HEK293 (cell line): Measurements from ENCODE around the gene PARP1.

Source experiments
- CTCF ChIA-PET: fragments of 350-600 bp; formaldehyde crosslinking; extraction: SDS; loops from one replicate; lab custom pipeline; 2021; ENCODE audit warnings: antibody characterized with exemption; lab: Yijun Ruan, JAX
- POLR2A ChIA-PET: fragments of 300-600 bp; formaldehyde crosslinking; extraction: SDS; loops from one replicate; lab custom pipeline; 2020; ENCODE audit warnings: antibody characterized with exemption, inconsistent platforms; lab: Yijun Ruan, JAX
- H3K27ac ChIP-seq: fragments of 200-500 bp; sonication (Bioruptor generic); 2 replicates; pipeline ENCODE4 v1.5.1; 2014; ENCODE audit warnings: low read depth, low read length, control low read depth, inconsistent platforms; ENCODE audit errors: extremely low read depth
- H3K36me3 ChIP-seq, 2 experiments: fragments of 200-500 bp in 1 of 2; sonication (Bioruptor generic) in 1 of 2; 1 replicate in 1 of 2; 2 replicates in 1 of 2; pipeline ENCODE4 v1.5.1; 2014 to 2017; ENCODE audit warnings: inconsistent platforms in 2 of 2, low read length in 2 of 2; ENCODE audit not compliant: control insufficient read depth in 2 of 2, insufficient read depth in 1 of 2
- H3K4me1 ChIP-seq: fragments of 200-500 bp; sonication (Bioruptor generic); 2 replicates; pipeline ENCODE4 v1.5.1; 2014; ENCODE audit warnings: mild to moderate bottlenecking, low read length, inconsistent platforms; ENCODE audit not compliant: control insufficient read depth, insufficient read depth
- H3K4me3 ChIP-seq: 2 replicates; pipeline ENCODE4 v1.5.1; 2011; ENCODE audit warnings: low read depth, mild to moderate bottlenecking, control low read depth, low read length, moderate library complexity
- H3K9me3 ChIP-seq: fragments of 200-500 bp; sonication (Bioruptor generic); 2 replicates; pipeline ENCODE4 v1.5.1; 2014; ENCODE audit warnings: low read depth, low read length, inconsistent platforms; ENCODE audit not compliant: control insufficient read depth, insufficient read depth
- EGR2 ChIP-seq: fragments of 450-650 bp; formaldehyde crosslinking; IDR thresholded peaks from 2 replicates; pipeline ENCODE4 v1.5.1; 2016; ENCODE audit warnings: low read depth, missing biosample characterization, missing genetic modification characterization
- GLI4 ChIP-seq: fragments of 450-650 bp; formaldehyde crosslinking; IDR thresholded peaks from 2 replicates; pipeline ENCODE4 v1.5.1; 2016; ENCODE audit warnings: missing biosample characterization, missing genetic modification characterization
- GLIS2 ChIP-seq: fragments of 450-650 bp; formaldehyde crosslinking; IDR thresholded peaks from 2 replicates; pipeline ENCODE4 v1.5.1; 2016; ENCODE audit warnings: missing biosample characterization, missing genetic modification characterization
- KLF16 ChIP-seq: fragments of 450-650 bp; formaldehyde crosslinking; IDR thresholded peaks from 2 replicates; pipeline ENCODE4 v1.5.1; 2017; ENCODE audit warnings: missing biosample characterization, missing genetic modification characterization
- KLF8 ChIP-seq: fragments of 450-650 bp; formaldehyde crosslinking; IDR thresholded peaks from 2 replicates; pipeline ENCODE4 v1.5.1; 2016; ENCODE audit warnings: missing biosample characterization, missing genetic modification characterization
- PRDM1 ChIP-seq: fragments of 450-650 bp; formaldehyde crosslinking; IDR thresholded peaks from 2 replicates; pipeline ENCODE4; 2016; ENCODE audit warnings: missing biosample characterization, missing genetic modification characterization
- REPIN1 ChIP-seq: fragments of 450-650 bp; formaldehyde crosslinking; IDR thresholded peaks from 2 replicates; pipeline ENCODE4 v1.5.1; 2017; ENCODE audit warnings: missing biosample characterization, missing genetic modification characterization, low read depth
- SCRT2 ChIP-seq: fragments of 450-650 bp; formaldehyde crosslinking; IDR thresholded peaks from 2 replicates; pipeline ENCODE4 v1.5.1; 2016; ENCODE audit warnings: missing biosample characterization, missing genetic modification characterization
- SP2 ChIP-seq: fragments of 450-650 bp; formaldehyde crosslinking; IDR thresholded peaks from 2 replicates; pipeline ENCODE4 v1.5.1; 2016; ENCODE audit warnings: missing biosample characterization, missing genetic modification characterization
- TRIM28 ChIP-seq: IDR thresholded peaks from 2 replicates; pipeline ENCODE4 v1.6.1; 2011; ENCODE audit warnings: low read length, control low read depth, borderline replicate concordance
- YY2 ChIP-seq: fragments of 450-650 bp; formaldehyde crosslinking; IDR thresholded peaks from 2 replicates; pipeline ENCODE4 v1.5.1; 2016; ENCODE audit warnings: missing biosample characterization, missing genetic modification characterization
- ZBTB7A ChIP-seq: fragments of 450-650 bp; formaldehyde crosslinking; IDR thresholded peaks from 2 replicates; pipeline ENCODE4 v1.5.1; 2016; ENCODE audit warnings: low read depth, missing biosample characterization, missing genetic modification characterization
- ZFHX2 ChIP-seq: fragments of 450-650 bp; formaldehyde crosslinking; conservative IDR thresholded peaks from 2 replicates; pipeline ENCODE4 v1.5.1; 2016; ENCODE audit warnings: missing biosample characterization, missing genetic modification characterization
- ZNF121 ChIP-seq: fragments of 450-650 bp; formaldehyde crosslinking; IDR thresholded peaks from 2 replicates; pipeline ENCODE4 v1.5.1; 2016; ENCODE audit warnings: missing biosample characterization, missing genetic modification characterization
- ZNF133 ChIP-seq: fragments of 450-650 bp; formaldehyde crosslinking; IDR thresholded peaks from 2 replicates; pipeline ENCODE4 v1.5.1; 2016; ENCODE audit warnings: missing biosample characterization, missing genetic modification characterization
- ZNF146 ChIP-seq: fragments of 450-650 bp; formaldehyde crosslinking; IDR thresholded peaks from 2 replicates; pipeline ENCODE4 v1.5.1; 2016; ENCODE audit warnings: missing biosample characterization, missing genetic modification characterization
- ZNF157 ChIP-seq: fragments of 450-650 bp; formaldehyde crosslinking; IDR thresholded peaks from 2 replicates; pipeline ENCODE4 v1.5.1; 2016; ENCODE audit warnings: missing biosample characterization, missing genetic modification characterization
- ZNF184 ChIP-seq: fragments of 450-650 bp; IDR thresholded peaks from 2 replicates; pipeline ENCODE4 v1.5.1; 2018; ENCODE audit warnings: missing biosample characterization, mild to moderate bottlenecking, missing genetic modification characterization
- ZNF23 ChIP-seq: fragments of 450-650 bp; formaldehyde crosslinking; IDR thresholded peaks from 2 replicates; pipeline ENCODE4 v1.5.1; 2016; ENCODE audit warnings: missing biosample characterization, missing genetic modification characterization, borderline replicate concordance
- ZNF350 ChIP-seq: fragments of 450-650 bp; formaldehyde crosslinking; IDR thresholded peaks from 2 replicates; pipeline ENCODE4 v1.5.0; 2017; ENCODE audit warnings: missing biosample characterization, mild to moderate bottlenecking, missing genetic modification characterization
- ZNF530 ChIP-seq: fragments of 450-650 bp; formaldehyde crosslinking; IDR thresholded peaks from 2 replicates; pipeline ENCODE4 v1.5.1; 2016; ENCODE audit warnings: low read depth, missing biosample characterization, missing genetic modification characterization
- ZNF558 ChIP-seq: fragments of 450-650 bp; formaldehyde crosslinking; IDR thresholded peaks from 2 replicates; pipeline ENCODE4 v1.5.1; 2016; ENCODE audit warnings: missing biosample characterization, missing genetic modification characterization
- ZNF624 ChIP-seq: fragments of 450-650 bp; formaldehyde crosslinking; IDR thresholded peaks from 2 replicates; pipeline ENCODE4 v1.5.1; 2017; ENCODE audit warnings: missing biosample characterization, missing genetic modification characterization
- ZNF76 ChIP-seq: fragments of 450-650 bp; formaldehyde crosslinking; IDR thresholded peaks from 2 replicates; pipeline ENCODE4; 2016; ENCODE audit warnings: low read depth, missing biosample characterization, missing genetic modification characterization, borderline replicate concordance
- ZNF785 ChIP-seq: fragments of 450-650 bp; formaldehyde crosslinking; IDR thresholded peaks from 2 replicates; pipeline ENCODE4 v1.5.1; 2016; ENCODE audit warnings: missing biosample characterization, missing genetic modification characterization
- ZNF791 ChIP-seq: fragments of 450-650 bp; formaldehyde crosslinking; IDR thresholded peaks from 2 replicates; pipeline ENCODE4 v1.5.1; 2016; ENCODE audit warnings: missing biosample characterization, missing genetic modification characterization
- TF ChIP-seq, protein P1 (sequence below): fragments of 450-650 bp; formaldehyde crosslinking; IDR thresholded peaks from 2 replicates; pipeline ENCODE4 v1.5.1; 2017; ENCODE audit warnings: missing biosample characterization, missing genetic modification characterization
- TF ChIP-seq, protein P2 (sequence below): fragments of 450-650 bp; formaldehyde crosslinking; IDR thresholded peaks from 2 replicates; pipeline ENCODE4 v1.5.1; 2016; ENCODE audit warnings: missing biosample characterization, missing genetic modification characterization
- TF ChIP-seq, protein P3 (sequence below): fragments of 450-650 bp; formaldehyde crosslinking; IDR thresholded peaks from 2 replicates; pipeline ENCODE4; 2016; ENCODE audit warnings: missing biosample characterization, missing genetic modification characterization
- TF ChIP-seq, protein P4 (sequence below): fragments of 450-650 bp; formaldehyde crosslinking; IDR thresholded peaks from 2 replicates; pipeline ENCODE4 v1.5.1; 2016; ENCODE audit warnings: missing biosample characterization, missing genetic modification characterization

The PARP1 gene

DNA sequence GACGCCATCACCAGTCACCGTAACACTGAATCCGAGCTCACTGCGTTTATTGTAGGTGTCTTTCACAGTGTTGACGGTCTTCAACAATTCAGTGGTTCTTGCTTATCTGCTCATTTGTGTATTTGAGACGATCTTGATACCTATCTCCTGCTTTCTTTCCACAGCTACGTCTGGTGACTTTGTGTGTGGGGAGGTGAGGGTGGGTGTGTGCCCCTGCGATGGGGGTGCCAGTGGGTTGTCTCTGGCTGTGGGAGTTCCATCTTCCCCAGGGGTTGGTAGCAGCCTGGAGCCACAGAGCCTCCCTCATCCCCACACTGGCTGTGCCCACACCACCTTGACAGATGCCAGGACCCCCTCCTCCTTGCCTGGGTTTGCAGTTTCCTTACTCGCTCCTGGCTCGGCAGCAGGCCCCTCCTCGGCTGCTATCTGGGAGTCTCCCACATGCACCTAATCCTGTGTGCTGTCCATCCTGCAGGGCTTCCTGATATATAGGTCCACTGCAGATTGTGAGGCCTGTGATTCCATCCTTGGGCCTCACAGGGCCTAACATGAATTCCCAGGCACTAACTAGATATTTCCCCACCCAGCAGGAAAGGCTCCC is 6.3 kb upstream of the PARP1 start:
- H3K9me3 ChIP-seq: no peaks in the 10 kb centered on the region
- H3K4me1 ChIP-seq: no peaks in the 10 kb centered on the region
- no peaks in the 10 kb centered on the region for H3K36me3 ChIP-seq
- ChIA-PET POLR2A (no interaction called here), CTCF (interaction anchor here (1.5 to 1.8 kb wide), 2 partner anchors 10 to 212 kb away, joined by 6 to 14 read pairs; no protein-coding TSS in a partner anchor)
- TF ChIP-seq, protein P1, sequence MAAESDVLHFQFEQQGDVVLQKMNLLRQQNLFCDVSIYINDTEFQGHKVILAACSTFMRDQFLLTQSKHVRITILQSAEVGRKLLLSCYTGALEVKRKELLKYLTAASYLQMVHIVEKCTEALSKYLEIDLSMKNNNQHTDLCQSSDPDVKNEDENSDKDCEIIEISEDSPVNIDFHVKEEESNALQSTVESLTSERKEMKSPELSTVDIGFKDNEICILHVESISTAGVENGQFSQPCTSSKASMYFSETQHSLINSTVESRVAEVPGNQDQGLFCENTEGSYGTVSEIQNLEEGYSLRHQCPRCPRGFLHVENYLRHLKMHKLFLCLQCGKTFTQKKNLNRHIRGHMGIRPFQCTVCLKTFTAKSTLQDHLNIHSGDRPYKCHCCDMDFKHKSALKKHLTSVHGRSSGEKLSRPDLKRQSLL (tag by site-specific recombination): no peak
- TF ChIP-seq TRIM28: no peak
- TF ChIP-seq ZNF146 (tag by site-specific recombination): no peak
- TF ChIP-seq ZNF624 (tag by site-specific recombination): no peak
- no peak for TF ChIP-seq ZNF23 (tag by site-specific recombination)
- TF ChIP-seq SP2: no peak
- TF ChIP-seq ZNF133 (tag by site-specific recombination): no peak
- TF ChIP-seq KLF8: no peak
- TF ChIP-seq ZNF157 (tag by site-specific recombination): no peak
- TF ChIP-seq REPIN1 (tag by site-specific recombination): no peak
- peak; percentile 75 for TF ChIP-seq EGR2 (tag by site-specific recombination)
- TF ChIP-seq, protein P2, sequence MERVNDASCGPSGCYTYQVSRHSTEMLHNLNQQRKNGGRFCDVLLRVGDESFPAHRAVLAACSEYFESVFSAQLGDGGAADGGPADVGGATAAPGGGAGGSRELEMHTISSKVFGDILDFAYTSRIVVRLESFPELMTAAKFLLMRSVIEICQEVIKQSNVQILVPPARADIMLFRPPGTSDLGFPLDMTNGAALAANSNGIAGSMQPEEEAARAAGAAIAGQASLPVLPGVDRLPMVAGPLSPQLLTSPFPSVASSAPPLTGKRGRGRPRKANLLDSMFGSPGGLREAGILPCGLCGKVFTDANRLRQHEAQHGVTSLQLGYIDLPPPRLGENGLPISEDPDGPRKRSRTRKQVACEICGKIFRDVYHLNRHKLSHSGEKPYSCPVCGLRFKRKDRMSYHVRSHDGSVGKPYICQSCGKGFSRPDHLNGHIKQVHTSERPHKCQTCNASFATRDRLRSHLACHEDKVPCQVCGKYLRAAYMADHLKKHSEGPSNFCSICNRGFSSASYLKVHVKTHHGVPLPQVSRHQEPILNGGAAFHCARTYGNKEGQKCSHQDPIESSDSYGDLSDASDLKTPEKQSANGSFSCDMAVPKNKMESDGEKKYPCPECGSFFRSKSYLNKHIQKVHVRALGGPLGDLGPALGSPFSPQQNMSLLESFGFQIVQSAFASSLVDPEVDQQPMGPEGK (tag by site-specific recombination): no peak
- no peak for TF ChIP-seq YY2 (tag by site-specific recombination)
- peak; percentile 55 for TF ChIP-seq ZFHX2 (tag by site-specific recombination)
- no peak for TF ChIP-seq ZNF530 (tag by site-specific recombination)
- no peak for TF ChIP-seq ZNF350 (tag by site-specific recombination)
- TF ChIP-seq ZNF184 (tag by site-specific recombination): no peak
- TF ChIP-seq ZNF121 (tag by site-specific recombination): no peak
- H3K27ac ChIP-seq: no peak overlapping the region
- no peak overlapping the region for H3K4me3 ChIP-seq

DNA sequence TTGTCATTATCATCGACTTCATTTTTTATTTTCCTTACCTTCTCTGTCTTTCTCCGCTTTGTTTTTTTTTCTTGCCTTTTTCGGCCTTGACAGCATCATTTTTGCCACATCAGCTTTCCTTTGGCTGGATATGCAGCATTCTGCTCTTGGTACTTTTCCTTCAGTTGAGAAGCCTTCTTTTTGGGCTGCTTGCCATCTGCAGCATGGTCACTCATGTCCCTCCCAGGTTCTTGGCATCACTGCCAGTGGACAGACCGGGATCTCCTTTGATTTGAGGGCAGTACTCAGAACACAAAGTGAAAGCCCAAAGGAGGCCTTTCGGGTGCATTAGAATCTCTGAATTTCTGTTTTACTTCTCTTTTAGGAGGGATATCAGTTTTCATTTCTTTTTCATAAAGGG is 3.7 kb upstream of the PARP1 start:
- no peaks in the 10 kb centered on the region for H3K9me3 ChIP-seq
- no peaks in the 10 kb centered on the region for H3K4me1 ChIP-seq
- ChIA-PET POLR2A (interaction anchor here (0.5 to 1.0 kb wide), 2 partner anchors 8 to 10 kb away, joined by 3 read pairs; no protein-coding TSS in a partner anchor), CTCF (interaction anchor here (0.6 to 7.5 kb wide), 2 partner anchors 9 to 1823 kb away, joined by 3 to 125 read pairs; no protein-coding TSS in a partner anchor)
- no peaks in the 10 kb centered on the region for H3K36me3 ChIP-seq
- no peak overlapping the region for H3K4me3 ChIP-seq
- H3K27ac ChIP-seq: no peak overlapping the region
- TF ChIP-seq ZNF558 (no peak), ZNF791 (tag by site-specific recombination) (no peak), PRDM1 (no peak), ZNF76 (tag by site-specific recombination) (no peak), ZNF184 (tag by site-specific recombination) (no peak), ZNF785 (tag by site-specific recombination) (no peak), SCRT2 (no peak), GLI4 (no peak), GLIS2 (tag by site-specific recombination) (no peak), ZBTB7A (tag by site-specific recombination) (no peak), KLF16 (no peak)
- TF ChIP-seq, protein P3, sequence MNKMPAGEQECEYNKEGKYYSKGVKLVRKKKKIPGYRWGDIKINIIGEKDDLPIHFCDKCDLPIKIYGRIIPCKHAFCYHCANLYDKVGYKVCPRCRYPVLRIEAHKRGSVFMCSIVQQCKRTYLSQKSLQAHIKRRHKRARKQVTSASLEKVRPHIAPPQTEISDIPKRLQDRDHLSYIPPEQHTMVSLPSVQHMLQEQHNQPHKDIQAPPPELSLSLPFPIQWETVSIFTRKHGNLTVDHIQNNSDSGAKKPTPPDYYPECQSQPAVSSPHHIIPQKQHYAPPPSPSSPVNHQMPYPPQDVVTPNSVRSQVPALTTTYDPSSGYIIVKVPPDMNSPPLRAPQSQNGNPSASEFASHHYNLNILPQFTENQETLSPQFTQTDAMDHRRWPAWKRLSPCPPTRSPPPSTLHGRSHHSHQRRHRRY (tag by site-specific recombination): no peak
- TF ChIP-seq, protein P4, sequence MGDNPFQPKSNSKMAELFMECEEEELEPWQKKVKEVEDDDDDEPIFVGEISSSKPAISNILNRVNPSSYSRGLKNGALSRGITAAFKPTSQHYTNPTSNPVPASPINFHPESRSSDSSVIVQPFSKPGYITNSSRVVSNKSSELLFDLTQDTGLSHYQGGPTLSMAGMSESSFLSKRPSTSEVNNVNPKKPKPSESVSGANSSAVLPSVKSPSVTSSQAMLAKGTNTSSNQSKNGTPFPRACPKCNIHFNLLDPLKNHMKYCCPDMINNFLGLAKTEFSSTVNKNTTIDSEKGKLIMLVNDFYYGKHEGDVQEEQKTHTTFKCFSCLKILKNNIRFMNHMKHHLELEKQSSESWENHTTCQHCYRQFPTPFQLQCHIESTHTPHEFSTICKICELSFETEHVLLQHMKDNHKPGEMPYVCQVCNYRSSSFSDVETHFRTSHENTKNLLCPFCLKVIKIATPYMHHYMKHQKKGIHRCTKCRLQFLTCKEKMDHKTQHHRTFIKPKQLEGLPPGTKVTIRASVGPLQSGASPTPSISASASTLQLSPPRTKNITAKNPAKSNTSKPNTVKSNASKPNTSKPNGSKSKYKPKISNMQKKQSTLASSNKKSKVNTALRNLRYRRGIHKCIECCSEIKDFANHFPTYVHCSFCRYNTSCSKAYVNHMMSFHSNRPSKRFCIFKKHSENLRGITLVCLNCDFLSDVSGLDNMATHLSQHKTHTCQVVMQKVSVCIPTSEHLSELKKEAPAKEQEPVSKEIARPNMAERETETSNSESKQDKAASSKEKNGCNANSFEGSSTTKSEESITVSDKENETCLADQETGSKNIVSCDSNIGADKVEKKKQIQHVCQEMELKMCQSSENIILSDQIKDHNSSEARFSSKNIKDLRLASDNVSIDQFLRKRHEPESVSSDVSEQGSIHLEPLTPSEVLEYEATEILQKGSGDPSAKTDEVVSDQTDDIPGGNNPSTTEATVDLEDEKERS (tag by site-specific recombination): no peak
